ENCODE results near the gene VWC2L.

Gene VWC2L

DNA sequence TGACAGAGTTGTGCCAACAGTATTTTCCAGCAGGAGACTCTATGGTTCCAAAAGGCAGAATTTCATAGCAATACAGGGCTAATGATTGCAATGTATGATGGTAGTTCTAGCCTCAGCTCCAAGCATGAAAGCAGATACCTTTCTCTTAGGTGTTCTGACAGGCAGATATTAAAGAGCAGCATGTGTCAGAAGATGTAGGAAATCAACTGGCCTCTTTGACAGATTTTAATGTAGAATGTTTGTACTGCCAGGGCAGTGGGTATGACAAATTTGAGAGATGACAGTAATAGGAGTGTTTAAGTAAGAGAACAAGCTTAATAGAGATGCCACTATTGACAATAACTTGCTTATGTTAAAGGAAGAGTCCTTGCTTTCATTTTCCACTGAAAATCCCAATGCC is 21.5 kb upstream of the VWC2L start:
- Histone ChIP-seq H3K27ac (ENCODE audit: low read depth, low read length) (no peak overlapping the region), H3K36me3 (ENCODE audit: control insufficient read depth, insufficient read depth, low read length) (no peaks in the 10 kb centered on the region)

DNA sequence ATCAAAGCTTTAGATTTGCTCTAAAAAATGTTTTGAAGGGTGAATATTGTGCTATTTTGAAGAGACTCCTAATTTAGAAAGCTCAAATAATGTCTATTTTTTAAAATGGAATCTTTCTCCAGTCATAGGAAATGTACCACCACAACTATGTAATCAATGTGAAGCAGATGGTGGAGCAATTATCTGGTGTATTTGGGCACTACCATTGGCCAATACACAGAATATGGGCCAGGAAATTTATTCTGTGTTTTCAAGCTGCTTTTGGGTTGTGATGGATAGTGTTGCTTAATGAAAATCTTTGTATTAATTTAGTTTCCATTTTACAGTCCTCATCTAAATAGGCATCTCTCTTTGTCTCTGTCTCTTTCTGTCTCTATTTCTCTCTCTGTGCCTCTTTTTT is 17.1 kb upstream of the VWC2L start:
- H3K27ac ChIP-seq (ENCODE audit: low read depth, low read length) = no peak overlapping the region
- H3K9ac ChIP-seq (ENCODE audit: low read depth, low read length) = no peak overlapping the region
- no peaks in the 10 kb centered on the region for H3K9me3 ChIP-seq (ENCODE audit: control insufficient read depth, insufficient read depth, low read length)
- no peaks in the 10 kb centered on the region for H3K4me1 ChIP-seq (ENCODE audit: control insufficient read depth, insufficient read depth, low read length)
- no peaks in the 10 kb centered on the region for H3K36me3 ChIP-seq (ENCODE audit: control insufficient read depth, insufficient read depth, low read length)
- H3K27me3 ChIP-seq (ENCODE audit: control insufficient read depth, insufficient read depth, low read length) = no peaks in the 10 kb centered on the region
- H3K4me3 ChIP-seq (ENCODE audit: low read depth, low read length) = no peak overlapping the region

More for the DNA sequence above, 21.5 kb upstream of the VWC2L start:
- no peak overlapping the region for H3K9ac ChIP-seq (ENCODE audit: low read depth, low read length)
- H3K9me3 ChIP-seq (ENCODE audit: control insufficient read depth, insufficient read depth, low read length) = no peaks in the 10 kb centered on the region
- no peaks in the 10 kb centered on the region for H3K4me1 ChIP-seq (ENCODE audit: control insufficient read depth, insufficient read depth, low read length)
- H3K27me3 ChIP-seq (ENCODE audit: control insufficient read depth, insufficient read depth, low read length) = no peaks in the 10 kb centered on the region
- no peak overlapping the region for H3K4me3 ChIP-seq (ENCODE audit: low read depth, low read length)

DNA sequence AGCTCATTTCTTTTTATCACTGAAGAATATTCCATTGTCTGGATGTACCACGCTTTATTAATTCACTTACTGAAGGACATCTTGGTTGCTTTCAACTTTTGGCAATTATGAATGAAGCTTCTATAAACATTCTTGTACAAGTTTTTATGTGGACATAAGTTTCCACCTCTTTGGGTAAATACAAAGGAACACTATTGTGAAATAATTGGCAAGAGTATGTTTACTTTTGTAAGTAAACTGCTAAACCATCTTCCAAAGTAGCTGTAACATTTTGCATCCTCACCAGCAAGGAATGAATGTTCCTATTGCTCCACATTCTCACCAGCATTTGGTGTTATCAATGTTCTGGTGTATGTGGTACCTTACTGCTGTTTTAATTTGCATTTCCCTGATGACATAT is 15.8 kb upstream of the VWC2L start:
- Histone ChIP-seq H3K27ac (ENCODE audit: low read depth, low read length) (no peak overlapping the region), H3K4me1 (ENCODE audit: control insufficient read depth, insufficient read depth, low read length) (no peaks in the 10 kb centered on the region), H3K9ac (ENCODE audit: low read depth, low read length) (no peak overlapping the region), H3K9me3 (ENCODE audit: control insufficient read depth, insufficient read depth, low read length) (no peaks in the 10 kb centered on the region), H3K36me3 (ENCODE audit: control insufficient read depth, insufficient read depth, low read length) (no peaks in the 10 kb centered on the region), H3K27me3 (ENCODE audit: control insufficient read depth, insufficient read depth, low read length) (no peaks in the 10 kb centered on the region), H3K4me3 (ENCODE audit: low read depth, low read length) (no peak overlapping the region)

DNA sequence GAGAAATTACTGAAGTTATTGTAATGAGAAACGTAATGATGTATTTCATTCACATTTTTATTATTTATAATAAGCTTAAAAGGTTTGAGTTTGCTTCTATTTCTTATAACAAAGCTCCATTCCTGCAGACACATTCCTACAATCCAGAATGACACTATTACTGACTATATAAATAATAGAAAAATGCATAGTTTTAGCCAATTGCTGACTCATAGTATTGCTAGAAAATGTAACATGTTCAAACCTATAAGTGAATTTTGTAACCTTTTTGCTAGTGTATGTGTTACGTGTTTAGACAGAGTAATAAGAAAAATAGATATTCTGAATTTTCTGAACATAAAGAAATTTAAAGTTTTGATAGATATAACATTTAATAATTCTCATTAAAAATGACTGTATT is 9.3 kb upstream of the VWC2L start:
- Histone ChIP-seq H3K27me3 (ENCODE audit: control insufficient read depth, insufficient read depth, low read length) (no peaks in the 10 kb centered on the region), H3K4me3 (ENCODE audit: low read depth, low read length) (no peak overlapping the region), H3K9ac (ENCODE audit: low read depth, low read length) (no peak overlapping the region), H3K27ac (ENCODE audit: low read depth, low read length) (no peak overlapping the region), H3K4me1 (ENCODE audit: control insufficient read depth, insufficient read depth, low read length) (no peaks in the 10 kb centered on the region), H3K9me3 (ENCODE audit: control insufficient read depth, insufficient read depth, low read length) (no peaks in the 10 kb centered on the region), H3K36me3 (ENCODE audit: control insufficient read depth, insufficient read depth, low read length) (no peaks in the 10 kb centered on the region)

DNA sequence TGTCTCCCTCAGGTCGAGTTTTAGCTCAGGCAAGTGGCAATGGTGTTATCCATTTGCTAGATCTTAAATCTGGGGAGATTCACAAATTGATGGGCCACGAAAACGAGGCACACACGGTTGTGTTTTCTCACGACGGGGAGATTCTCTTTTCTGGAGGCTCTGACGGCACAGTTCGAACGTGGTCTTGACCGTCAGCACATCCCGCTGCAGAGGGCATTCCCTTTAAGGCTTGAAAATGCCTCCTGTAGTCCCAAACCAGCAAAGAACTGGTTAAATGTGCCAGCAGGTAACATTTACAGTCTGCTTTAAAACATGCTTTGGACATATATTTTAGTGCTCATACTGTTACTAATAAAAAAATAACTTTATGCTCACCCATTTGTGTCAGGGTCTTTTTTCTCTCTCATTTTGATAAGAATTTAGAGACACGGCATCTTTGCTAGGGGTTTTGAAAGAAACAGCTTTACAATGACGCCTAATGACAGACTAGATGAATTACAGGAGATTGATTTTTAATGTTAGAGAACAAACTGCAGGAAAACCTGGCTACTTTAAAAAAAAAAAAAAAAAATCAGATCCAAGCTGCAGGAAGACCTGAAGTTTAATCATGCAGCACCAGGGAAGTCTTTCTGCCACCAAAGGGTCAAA is 602 bp upstream of the VWC2L start:
- H3K9me3 ChIP-seq (ENCODE audit: control insufficient read depth, insufficient read depth, low read length) = no peaks in the 10 kb centered on the region
- H3K36me3 ChIP-seq (ENCODE audit: control insufficient read depth, insufficient read depth, low read length) = no peaks in the 10 kb centered on the region
- no peak overlapping the region for H3K27ac ChIP-seq (ENCODE audit: low read depth, low read length)
- H3K9ac ChIP-seq (ENCODE audit: low read depth, low read length) = no peak overlapping the region
- H3K4me1 ChIP-seq (ENCODE audit: control insufficient read depth, insufficient read depth, low read length) = peaks cover 2% of the 10 kb centered on the region; the same call in 1 of the 2 replicates
- H3K27me3 ChIP-seq (ENCODE audit: control insufficient read depth, insufficient read depth, low read length) = no peaks in the 10 kb centered on the region
- no peak overlapping the region for H3K4me3 ChIP-seq (ENCODE audit: low read depth, low read length)

DNA sequence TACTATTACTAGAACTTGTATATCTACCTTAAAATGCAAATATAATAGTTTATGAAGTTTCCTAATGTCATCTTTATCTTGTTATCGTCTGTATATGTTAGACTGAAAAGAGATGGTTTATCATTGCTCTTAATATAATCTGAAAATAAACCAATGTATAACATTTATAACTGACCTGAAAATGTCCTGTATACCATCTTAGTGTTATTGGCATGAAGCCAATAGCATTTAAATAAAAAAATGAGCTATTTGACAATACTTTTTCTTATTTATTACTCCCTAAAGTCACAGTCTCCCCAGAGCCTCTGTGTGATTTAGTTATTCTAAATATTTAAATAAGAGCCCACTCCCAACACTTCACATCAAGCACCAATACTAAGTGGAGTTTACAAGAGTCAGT is 1.8 kb downstream of the VWC2L start:
- no peaks in the 10 kb centered on the region for H3K27me3 ChIP-seq (ENCODE audit: control insufficient read depth, insufficient read depth, low read length)
- no peak overlapping the region for H3K27ac ChIP-seq (ENCODE audit: low read depth, low read length)
- peaks cover 2% of the 10 kb centered on the region; the same call in 1 of the 2 replicates for H3K4me1 ChIP-seq (ENCODE audit: control insufficient read depth, insufficient read depth, low read length)
- H3K9ac ChIP-seq (ENCODE audit: low read depth, low read length) = no peak overlapping the region
- no peaks in the 10 kb centered on the region for H3K9me3 ChIP-seq (ENCODE audit: control insufficient read depth, insufficient read depth, low read length)
- no peaks in the 10 kb centered on the region for H3K36me3 ChIP-seq (ENCODE audit: control insufficient read depth, insufficient read depth, low read length)
- H3K4me3 ChIP-seq (ENCODE audit: low read depth, low read length) = no peak overlapping the region

DNA sequence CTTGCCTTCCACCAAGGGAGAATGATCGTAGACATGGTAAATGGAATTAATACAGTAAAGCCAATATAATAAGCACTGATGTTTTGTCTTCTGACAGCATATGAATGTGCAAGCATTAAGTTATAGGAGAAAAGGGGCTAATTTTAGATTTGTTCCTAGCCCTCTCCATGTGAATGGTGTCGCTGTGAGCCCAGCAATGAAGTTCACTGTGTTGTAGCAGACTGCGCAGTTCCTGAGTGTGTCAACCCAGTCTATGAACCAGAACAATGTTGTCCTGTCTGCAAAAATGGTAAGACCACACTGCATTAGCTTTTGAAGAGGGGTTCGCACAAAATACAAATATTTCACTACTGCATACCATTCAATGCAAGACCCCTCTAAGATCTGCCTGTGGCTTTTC is 25.6 kb downstream of the VWC2L start:
- Histone ChIP-seq H3K36me3 (ENCODE audit: control insufficient read depth, insufficient read depth, low read length) (no peaks in the 10 kb centered on the region), H3K27me3 (ENCODE audit: control insufficient read depth, insufficient read depth, low read length) (no peaks in the 10 kb centered on the region), H3K9me3 (ENCODE audit: control insufficient read depth, insufficient read depth, low read length) (no peaks in the 10 kb centered on the region), H3K9ac (ENCODE audit: low read depth, low read length) (no peak overlapping the region), H3K27ac (ENCODE audit: low read depth, low read length) (no peak overlapping the region), H3K4me3 (ENCODE audit: low read depth, low read length) (no peak overlapping the region), H3K4me1 (ENCODE audit: control insufficient read depth, insufficient read depth, low read length) (no peaks in the 10 kb centered on the region)

DNA sequence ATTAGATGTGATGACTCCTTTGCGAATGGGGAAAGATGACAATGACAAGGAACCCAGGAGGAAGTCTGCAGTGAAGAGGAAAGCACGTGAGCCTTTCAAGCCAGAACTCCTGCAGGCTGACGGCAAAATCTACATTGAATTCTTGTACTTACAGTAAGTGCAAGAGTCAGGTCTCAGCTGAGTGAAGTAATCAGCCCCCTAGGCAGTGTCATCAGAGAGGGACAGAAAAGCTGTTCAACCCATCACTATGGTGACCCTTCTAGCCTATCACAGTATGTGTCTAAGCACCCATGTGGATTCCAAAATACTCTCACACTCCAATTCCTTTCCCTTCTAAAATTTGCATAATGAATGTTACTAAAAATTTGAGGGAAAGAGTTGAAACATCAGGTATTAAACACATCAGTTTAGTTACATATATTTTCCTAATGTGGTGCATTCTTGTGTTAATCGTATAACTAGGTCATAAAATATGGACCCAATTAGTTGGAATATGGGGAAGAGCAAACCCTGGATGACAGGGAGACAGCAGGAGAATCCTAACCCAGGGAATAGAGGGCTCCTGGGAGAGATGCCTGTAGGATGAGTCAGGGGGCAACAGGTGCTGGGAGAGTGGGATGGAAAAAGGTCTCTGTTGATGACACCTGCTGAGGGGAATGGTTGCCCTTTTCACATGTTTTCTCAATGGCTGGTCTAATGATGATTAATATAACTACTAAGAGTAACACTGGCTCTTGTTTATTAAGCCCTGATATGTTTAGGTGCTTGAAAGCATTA is 39.5 kb downstream of the VWC2L start:
- no peaks in the 10 kb centered on the region for H3K36me3 ChIP-seq (ENCODE audit: control insufficient read depth, insufficient read depth, low read length)
- peaks cover 4% of the 10 kb centered on the region; the same call in 1 of the 2 replicates for H3K4me1 ChIP-seq (ENCODE audit: control insufficient read depth, insufficient read depth, low read length)
- no peaks in the 10 kb centered on the region for H3K27me3 ChIP-seq (ENCODE audit: control insufficient read depth, insufficient read depth, low read length)
- no peaks in the 10 kb centered on the region for H3K9me3 ChIP-seq (ENCODE audit: control insufficient read depth, insufficient read depth, low read length)
- H3K27ac ChIP-seq (ENCODE audit: low read depth, low read length) = peak overlapping the region; percentile 62
- no peak overlapping the region for H3K9ac ChIP-seq (ENCODE audit: low read depth, low read length)
- no peak overlapping the region for H3K4me3 ChIP-seq (ENCODE audit: low read depth, low read length)

DNA sequence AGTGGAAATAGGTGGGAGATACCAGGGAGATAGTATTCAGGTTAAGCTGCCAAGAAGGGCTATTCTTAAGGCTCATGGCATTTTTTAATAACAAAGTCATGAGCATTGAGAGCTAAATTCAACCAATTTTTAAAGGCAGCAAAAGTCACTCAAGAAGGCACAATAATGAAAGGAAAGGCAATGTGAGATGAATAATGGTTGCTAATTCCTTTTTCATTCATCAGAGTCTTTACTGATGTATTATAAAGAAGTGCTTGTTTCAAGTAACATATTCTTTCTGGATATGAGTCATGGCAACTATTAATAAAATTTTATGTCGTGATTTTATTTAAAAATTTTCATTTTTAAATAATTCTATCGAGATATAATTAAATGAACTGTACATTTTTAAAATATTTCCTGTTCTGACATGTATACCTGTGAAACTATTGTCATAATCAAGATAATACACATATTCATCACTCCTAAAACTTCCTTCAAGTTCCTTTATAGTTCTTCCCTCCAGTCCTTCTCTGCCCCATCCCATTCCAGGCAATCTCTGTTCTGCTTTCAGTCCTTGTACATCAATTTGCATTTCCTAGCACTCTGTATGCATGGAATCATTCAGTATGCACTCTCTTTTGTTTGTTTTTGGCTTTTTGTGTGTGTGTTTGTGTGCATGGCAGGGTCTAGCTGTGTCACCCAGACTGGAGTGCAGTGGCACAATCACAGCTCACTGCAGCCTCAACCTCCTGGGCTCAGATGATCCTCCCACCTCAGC is 40.8 kb downstream of the VWC2L start:
- no peak overlapping the region for H3K27ac ChIP-seq (ENCODE audit: low read depth, low read length)
- H3K4me3 ChIP-seq (ENCODE audit: low read depth, low read length) = no peak overlapping the region
- peaks cover 4% of the 10 kb centered on the region; the same call in 1 of the 2 replicates for H3K4me1 ChIP-seq (ENCODE audit: control insufficient read depth, insufficient read depth, low read length)
- H3K9me3 ChIP-seq (ENCODE audit: control insufficient read depth, insufficient read depth, low read length) = no peaks in the 10 kb centered on the region
- no peaks in the 10 kb centered on the region for H3K36me3 ChIP-seq (ENCODE audit: control insufficient read depth, insufficient read depth, low read length)
- no peaks in the 10 kb centered on the region for H3K27me3 ChIP-seq (ENCODE audit: control insufficient read depth, insufficient read depth, low read length)
- no peak overlapping the region for H3K9ac ChIP-seq (ENCODE audit: low read depth, low read length)

DNA sequence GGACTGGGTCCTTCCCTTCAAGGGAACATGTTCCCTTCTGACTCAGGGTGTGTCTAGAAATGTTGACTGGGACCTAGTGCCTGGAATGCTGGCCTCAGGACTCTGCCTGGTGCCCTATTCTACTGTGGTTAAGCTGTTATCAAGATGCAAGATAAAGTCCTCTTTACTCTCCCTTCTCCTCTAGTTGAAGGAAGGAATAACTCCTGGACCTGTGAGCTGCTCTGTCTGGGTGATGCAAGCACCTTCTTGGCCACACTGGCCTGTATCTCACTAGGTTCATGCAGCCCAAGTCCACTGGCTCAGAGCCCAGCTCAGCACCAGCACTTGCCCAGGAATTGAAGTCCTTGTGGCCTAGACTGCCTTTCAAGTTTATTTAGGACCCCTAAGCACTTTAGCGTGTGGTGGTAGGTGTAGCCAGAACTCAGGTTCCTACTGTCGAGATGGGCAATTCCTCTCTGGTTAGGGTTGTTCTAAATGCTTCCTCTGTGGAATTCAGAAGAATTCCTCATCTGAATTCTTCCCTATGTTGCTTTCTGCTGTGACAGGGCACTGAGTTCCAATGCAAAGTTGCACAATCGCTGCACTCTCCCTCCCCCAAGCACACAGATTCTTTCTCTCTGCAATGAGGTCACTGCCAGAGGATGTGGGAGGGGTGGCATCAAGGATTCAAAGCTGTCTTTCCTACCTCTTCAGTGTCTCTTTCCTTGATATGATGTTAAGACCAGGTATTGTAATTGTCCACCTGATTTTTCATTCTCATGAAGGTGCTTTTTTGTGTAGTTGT is 54.7 kb downstream of the VWC2L start:
- no peaks in the 10 kb centered on the region for H3K36me3 ChIP-seq (ENCODE audit: control insufficient read depth, insufficient read depth, low read length)
- no peak overlapping the region for H3K27ac ChIP-seq (ENCODE audit: low read depth, low read length)
- no peak overlapping the region for H3K9ac ChIP-seq (ENCODE audit: low read depth, low read length)
- no peaks in the 10 kb centered on the region for H3K4me1 ChIP-seq (ENCODE audit: control insufficient read depth, insufficient read depth, low read length)
- no peaks in the 10 kb centered on the region for H3K27me3 ChIP-seq (ENCODE audit: control insufficient read depth, insufficient read depth, low read length)
- no peak overlapping the region for H3K4me3 ChIP-seq (ENCODE audit: low read depth, low read length)
- H3K9me3 ChIP-seq (ENCODE audit: control insufficient read depth, insufficient read depth, low read length) = no peaks in the 10 kb centered on the region

Measured in HUES48 (cell line).